Activated CD4-positive, CD25-positive, alpha-beta regulatory T cell treated with anti-CD3 and anti-CD28 coated beads, Interleukin-2, amount 50 U/mL, for 24 hours (primary cell): ENCODE results near the gene CACNA1G.

Experiments
- ATAC-seq, 2 donors: fragments of 150-1000 bp; cut with Tn5 transposase; one replicate each; pipeline ENCODE4 v1.10.0; 2021; ENCODE audit warnings: mild to moderate bottlenecking in 1 of 2, moderate library complexity in 1 of 2

Gene CACNA1G

DNA sequence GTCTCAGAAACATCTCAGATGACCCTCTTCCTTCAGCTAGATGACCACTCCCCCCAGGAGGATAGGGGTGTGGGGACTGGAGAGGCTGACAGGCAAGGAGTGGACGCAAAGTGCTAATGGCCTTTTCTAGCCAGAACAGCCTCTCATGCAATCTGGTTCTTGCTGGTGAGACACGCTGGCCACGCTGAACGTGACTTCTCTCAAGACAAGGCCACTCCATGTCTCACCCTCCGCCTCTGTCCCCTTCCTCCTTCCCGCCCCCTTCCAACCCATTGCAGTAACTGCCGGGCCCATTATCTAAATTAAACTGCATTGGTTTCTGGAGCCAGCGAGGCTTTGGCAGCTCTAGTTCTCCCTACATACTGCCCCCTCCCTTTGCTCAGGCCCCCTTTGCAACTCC lies 9.5 kb downstream of the CACNA1G start:
- ATAC-seq, result no peak

DNA sequence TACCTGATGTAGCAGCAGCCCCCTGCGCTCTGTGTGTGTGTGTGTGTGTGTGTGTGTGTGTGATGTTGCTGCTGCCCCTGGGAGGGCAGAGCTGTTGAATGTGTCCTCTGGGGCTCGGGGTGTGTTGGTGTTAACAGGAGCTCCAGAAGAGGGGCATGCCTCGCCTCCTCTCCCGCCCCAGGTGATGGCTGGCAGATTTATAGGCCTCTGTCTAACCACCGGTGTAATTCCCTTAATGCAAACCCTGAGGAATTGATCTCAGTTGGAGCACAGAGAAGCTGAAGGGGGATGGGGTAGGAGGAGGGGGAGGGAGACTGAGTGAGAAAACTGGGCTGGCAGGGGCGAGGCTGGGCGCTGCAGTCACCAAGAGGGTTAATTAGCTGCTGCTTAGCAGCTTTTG lies 10.0 kb downstream of the CACNA1G start:
- ATAC-seq, result no peak

DNA sequence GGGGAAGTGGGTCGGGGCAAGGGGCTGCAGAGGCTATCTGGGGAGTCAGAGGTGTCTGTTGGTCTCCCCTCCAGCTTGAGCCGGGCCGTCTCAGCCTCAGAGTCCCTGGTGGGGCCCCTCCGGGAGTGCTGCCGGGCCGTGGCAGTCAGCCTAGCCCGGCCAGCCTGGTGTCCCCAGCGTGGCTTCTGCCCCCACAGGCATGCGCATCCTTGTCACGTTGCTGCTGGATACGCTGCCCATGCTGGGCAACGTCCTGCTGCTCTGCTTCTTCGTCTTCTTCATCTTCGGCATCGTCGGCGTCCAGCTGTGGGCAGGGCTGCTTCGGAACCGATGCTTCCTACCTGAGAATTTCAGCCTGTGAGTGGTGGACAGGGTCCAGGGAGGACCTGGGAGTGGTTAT lies 11.2 kb downstream of the CACNA1G start:
- ATAC-seq, result no peak

DNA sequence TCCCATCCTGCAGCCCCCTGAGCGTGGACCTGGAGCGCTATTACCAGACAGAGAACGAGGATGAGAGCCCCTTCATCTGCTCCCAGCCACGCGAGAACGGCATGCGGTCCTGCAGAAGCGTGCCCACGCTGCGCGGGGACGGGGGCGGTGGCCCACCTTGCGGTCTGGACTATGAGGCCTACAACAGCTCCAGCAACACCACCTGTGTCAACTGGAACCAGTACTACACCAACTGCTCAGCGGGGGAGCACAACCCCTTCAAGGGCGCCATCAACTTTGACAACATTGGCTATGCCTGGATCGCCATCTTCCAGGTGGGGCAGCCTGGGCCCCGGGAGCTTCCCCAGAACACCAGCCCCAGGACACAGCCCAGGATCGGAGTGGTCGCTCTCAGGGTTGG lies 12.0 kb downstream of the CACNA1G start:
- no peak for ATAC-seq

DNA sequence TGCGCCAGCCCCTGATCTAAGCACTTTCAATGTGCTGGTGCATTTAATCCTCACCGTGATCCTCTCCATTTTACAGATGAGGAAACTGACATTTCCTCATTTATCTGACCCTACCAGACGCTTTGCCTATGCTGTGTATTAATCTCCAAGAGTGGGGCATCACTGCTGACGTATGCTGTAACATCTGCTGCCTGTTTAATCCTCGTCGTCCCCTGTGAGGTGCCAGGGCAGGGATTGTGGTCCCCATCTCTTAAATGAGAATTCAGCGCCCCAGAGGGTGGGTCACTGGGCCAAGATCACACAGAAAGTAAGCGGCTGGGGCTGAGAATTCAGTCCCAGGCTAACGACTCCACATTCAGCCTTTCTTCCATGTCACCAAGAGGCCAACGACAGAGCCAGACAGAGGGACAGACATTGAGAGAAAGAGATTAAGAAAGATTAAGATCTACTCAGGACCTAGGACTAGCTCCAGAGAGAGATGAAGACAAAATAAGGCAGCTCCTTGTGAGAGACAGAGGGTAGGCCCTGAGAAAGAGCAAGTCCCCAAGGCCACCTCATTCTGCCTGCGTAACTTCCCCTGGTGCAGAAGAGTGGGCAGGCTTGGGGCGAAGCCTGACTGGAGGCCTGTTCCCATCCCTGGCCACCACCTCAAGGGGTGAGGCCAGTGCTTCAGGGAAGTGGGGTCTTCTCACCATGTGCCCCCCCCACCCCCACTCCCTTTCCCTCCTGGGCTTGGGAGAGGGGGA lies 13.5 kb downstream of the CACNA1G start:
- ATAC-seq, result no peak

DNA sequence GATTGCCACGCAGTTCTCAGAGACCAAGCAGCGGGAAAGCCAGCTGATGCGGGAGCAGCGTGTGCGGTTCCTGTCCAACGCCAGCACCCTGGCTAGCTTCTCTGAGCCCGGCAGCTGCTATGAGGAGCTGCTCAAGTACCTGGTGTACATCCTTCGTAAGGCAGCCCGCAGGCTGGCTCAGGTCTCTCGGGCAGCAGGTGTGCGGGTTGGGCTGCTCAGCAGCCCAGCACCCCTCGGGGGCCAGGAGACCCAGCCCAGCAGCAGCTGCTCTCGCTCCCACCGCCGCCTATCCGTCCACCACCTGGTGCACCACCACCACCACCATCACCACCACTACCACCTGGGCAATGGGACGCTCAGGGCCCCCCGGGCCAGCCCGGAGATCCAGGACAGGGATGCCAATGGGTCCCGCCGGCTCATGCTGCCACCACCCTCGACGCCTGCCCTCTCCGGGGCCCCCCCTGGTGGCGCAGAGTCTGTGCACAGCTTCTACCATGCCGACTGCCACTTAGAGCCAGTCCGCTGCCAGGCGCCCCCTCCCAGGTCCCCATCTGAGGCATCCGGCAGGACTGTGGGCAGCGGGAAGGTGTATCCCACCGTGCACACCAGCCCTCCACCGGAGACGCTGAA lies 15.2 kb downstream of the CACNA1G start:
- no peak for ATAC-seq

DNA sequence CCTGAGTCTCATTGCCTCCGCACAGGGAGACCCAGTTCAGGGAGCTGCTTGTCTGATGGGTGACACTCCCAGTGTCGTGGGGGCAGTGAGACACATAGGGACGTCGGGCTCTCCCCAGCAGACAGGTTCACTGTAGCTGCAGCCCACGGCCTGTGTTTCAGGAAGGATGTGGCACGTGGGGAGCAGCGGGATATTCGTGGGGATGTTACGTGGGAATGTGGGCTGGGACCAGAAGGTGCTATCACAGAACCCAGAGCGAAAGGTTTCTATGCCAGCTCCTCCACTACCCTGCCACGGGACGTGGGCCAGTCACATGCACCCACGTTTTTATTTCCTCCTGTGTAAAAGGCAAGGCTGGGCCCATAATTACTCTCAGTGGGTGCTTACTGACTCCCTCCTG lies 16.3 kb downstream of the CACNA1G start:
- ATAC-seq, result no peak

DNA sequence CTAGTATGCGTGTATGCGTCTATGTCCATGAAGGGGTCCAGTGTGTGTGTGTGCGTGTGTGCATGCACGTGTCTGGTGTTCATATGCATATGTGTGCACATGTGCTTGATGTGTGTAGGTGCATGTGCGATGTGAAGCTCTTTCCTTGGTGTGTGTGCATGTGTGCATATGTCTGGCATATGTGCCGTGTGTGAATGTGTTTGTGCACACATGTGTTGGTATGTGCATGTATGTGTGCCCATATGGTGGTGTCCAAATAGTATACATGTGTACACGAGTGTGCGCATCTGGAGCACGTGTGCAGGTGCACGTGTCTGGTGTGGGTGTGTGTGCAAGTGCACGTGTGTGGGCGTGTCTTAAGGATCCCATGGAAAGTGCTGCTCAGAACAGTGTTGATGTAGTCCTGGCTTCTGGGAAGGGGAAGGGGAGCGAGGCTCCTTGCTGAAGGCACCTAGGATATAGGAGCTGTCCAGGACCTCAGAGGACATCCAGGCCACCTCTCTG lies 17.0 kb downstream of the CACNA1G start:
- ATAC-seq, result no peak

DNA sequence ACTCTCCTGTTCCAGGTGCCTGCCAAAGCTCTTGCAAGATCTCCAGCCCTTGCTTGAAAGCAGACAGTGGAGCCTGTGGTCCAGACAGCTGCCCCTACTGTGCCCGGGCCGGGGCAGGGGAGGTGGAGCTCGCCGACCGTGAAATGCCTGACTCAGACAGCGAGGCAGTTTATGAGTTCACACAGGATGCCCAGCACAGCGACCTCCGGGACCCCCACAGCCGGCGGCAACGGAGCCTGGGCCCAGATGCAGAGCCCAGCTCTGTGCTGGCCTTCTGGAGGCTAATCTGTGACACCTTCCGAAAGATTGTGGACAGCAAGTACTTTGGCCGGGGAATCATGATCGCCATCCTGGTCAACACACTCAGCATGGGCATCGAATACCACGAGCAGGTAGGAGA lies 17.7 kb downstream of the CACNA1G start:
- ATAC-seq, result no peak

DNA sequence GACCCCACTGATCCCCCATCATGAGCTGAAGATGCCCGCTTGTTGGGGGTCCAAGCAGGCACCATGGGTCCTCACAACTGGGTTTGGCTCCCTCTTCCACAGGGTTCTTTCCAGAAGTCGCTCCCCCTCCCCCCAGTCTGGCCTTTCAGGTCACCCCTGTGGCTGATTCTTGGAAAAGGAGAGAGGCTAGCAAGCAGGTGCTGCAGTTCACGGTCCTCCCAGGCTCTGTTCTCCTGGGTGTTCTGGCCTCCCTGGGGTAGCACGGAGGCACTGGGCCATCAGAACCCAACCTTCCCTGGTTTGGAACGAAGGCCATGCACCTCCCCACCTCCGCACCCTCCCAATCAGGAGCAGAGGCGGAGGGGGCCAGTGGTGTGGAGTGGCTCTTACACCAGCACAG lies 18.9 kb downstream of the CACNA1G start:
- ATAC-seq, result no peak

DNA sequence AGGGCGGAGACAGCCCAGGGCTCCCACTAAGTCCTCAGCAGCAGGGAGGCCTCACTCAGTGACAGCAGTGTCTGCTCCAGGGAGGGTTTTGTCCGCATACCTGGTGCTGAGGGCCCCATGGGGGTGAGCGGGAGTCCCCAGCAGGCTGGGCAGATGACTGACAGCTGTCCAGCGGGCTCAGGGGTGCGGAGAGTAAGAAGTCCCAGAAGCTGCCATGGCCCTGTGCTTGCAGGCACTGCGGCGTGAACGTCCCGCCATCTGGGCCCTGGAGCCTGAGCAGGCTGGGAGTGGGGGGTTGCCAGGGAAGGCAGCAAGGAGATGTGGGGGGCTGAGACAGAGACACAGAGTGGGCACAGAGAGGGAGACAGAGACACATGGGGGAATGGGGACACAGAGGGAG lies 20.1 kb downstream of the CACNA1G start:
- ATAC-seq, result no peak

DNA sequence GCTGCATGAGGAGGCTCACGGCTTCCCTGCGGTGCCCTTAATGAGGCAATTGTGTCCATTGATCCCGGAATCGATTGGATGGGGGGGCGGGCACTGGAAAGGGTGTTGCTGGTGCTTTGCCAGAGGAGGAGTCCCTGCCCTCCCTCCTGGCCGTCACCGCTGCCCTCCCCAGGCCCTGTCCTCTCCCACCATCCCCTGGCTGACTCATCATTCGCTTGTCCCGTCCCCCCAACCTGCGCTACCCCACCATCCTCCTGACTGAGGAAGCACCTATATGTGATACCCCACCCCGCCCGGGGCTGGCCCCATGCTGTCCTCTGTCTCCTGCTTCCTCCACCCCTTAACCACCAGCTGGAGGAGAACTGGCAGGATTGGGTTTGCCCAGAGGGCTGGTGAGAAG lies 20.8 kb downstream of the CACNA1G start:
- no peak for ATAC-seq

DNA sequence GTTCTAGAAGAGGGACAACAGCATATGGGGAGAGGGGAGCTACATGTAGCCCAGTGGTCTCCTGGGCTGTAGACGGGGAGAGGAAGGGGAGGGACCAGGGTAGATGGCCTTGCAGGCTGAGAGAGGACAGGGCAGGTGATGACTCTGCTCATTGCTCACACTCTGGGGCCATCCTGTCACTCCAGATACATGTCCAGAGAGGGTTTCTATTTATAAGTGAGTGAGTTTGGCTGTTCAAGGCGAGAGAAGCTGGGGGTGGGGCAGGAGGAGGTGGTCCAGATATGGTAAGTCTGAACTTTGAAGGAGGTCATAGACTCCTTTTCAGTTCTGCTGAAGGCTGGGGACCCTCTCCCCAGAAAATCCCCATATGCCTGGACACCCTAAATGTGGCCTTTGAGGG lies 22.2 kb downstream of the CACNA1G start:
- ATAC-seq, result no peak

DNA sequence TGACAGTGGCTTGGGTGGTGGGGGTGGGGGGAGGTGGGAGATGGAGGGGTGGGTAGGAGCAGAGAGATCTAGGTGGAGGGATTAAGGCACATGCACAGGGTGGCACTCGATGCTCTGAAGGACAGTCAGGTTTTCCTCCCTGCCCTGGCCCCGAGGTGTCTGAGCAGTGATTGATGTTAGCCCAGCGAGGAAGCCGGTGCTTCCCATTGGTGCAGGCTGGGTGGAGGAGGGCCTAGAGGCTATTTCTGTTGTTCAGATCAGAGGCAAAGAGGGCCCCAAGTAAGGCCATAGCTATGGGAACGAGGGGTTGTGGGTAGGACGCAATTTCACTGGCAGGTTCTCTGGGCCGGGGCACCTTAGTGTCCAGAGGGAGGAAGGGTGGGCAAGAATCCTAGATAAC lies 23.1 kb downstream of the CACNA1G start:
- no peak for ATAC-seq

DNA sequence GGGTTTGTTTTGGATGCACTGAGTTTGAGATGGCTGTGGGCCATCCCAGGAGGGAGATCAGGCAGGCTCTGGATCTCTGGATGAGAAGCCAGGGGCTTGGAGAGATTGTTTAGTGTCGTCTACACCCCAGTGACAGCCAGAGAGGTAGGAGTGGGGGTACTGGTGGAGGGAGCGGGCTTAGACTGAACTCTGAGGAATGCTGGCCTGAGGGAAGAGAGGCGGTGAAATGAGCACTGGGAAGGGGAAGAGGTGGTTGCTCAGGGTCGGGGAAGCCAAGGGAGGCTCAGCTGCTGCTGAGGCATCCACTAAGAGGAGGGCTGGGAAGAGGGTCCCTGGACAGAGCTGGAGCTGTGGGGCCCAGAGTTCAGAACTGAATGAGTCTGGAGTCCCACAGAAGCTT lies 23.6 kb downstream of the CACNA1G start:
- no peak for ATAC-seq

DNA sequence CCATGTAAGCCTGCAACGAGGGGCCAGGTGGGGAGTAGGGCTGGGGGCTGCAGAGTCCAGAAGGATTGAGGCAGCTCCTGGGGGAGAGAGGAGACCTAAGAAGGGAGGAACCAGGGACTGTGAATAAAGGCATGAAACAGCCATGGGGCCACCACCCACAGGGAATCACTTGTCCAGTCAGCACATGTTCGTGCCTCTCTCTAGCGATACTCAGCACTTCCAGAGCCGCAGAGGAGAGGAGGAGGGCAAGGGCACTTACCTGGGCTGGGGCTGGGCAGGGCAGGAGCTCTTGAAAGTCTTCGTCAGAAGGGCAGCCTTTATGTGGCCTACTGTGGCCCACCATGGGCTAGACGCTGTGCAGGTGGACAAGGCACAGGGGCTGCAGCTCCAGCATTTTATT lies 24.2 kb downstream of the CACNA1G start:
- ATAC-seq, result no peak

DNA sequence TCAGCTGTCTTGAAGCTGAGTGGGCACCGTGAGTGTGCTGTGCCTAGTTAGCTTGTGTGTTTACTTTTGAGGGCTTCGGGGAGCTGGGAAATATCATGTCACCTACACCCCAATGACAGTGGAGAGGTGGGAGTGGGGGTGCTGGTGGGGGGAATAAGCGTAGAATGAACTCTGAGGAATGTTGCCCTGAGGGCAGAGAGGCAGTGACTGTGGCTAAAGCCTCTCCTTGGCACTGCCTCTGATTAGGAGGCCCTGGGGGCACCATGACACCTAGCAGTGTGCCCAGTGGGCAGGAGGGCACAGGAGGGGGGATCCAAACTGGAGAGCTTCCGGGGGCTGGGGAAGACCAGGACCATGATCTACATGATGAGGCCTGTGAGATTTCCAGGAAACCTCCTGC lies 24.8 kb downstream of the CACNA1G start:
- no peak for ATAC-seq

DNA sequence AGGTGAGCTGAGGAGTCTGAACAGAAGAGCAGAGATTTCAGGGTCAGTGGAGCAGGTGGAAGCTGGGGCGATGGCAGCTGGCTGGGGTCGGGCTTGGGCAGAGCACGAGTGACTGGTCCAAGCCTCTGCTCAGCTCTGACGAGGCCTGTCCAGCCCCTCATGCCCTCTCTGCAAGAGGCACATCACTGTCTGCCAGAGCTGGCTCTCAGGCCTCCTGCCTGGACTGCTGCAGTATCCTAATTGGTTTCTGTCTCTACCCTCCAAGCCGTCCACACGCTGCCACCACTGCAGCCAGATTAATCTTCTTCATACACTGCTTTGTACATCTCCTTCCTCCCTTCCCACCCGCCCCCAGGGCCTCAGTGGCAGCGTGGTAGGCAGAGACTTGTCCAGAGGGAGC lies 25.4 kb downstream of the CACNA1G start:
- no peak for ATAC-seq

DNA sequence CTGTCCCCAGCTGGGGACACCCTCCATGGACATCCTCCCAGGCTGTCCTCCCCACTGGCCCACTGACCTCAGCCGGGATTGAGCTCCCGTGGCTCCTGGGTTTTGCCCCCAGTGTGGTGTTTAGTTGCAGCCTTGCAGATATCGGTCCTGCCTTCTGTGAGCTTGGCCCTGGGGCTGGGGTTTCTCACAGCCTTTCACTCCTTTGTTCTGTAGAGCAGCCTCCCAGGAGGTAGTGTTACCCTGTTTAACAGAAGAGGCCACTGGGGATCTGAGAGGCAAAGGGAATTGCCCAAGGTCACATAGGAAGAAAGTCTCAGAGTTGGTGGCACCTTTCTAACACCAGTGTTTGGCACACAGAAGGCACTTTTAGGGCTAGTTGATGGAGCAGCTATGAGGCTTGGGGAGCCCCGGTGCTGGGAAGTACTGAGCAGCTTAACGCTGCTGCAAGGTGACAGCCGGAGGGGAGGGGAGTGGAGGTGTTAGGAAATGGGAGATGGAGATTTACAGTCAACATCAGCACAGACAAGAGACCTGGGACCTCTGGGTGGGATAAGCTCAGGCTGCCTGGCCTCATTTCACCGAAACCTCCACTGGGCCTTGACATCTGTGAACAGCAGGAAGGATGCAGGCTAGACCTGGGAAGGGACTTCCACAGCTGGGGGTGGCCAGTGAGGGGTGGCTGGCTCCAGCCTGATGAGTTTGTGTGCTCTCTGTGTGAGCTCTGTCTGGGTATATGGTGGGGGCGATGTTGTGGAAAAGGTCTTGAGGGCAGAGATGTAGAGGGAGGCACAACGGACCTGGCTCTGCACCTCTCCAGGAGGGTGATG lies 26.1 kb downstream of the CACNA1G start:
- no peak for ATAC-seq

DNA sequence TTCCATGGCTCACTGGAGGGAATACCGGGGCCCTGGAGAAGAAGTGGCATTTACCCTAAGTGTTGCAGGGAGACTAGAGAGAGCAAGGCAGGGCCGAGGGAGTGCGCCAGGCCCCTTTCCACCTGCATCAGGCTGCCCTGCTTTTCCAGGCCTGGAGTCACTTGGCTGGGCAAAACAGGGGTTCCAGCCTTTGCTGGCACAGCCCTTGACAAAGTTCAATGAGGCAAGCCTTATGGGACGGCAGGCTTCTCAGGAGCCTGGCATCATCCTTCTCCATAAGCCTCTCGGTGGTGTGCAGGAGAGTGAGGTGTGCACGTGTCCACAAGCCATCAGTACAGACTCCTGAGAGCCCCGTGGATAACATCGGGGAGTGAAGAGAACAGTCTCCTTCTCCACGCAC lies 27.1 kb downstream of the CACNA1G start:
- ATAC-seq, result no peak

DNA sequence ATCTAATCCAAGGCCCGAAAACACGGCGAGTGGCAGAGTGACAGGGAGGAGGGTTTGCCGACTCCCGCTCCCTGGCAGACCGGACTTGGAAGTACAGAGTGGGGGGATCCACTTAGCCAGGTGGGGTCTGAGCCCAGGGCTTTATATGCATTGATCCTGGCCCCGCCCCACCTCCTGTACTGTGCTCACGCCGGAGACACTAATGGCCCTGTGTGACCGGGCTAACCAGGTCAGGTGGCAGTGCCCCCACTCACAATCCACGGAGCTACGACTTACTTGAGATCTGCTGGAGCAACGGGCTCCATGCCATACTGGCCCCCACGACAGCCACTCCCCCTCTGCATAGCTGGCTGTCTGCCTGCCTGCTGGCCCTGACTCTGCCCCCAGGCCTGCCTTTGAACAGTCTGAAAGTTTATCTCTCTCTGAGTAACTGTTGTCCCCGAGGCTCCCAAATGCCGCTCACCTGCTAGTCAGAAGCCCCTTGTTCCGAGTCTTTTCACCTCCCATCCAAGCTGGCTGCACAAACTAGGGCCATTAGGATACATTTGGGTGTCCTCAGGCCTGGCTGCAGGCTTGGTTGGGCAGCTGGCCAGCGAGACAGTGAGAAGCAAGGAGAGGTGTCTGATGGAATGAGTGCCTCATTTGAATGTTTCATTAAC lies 28.0 kb downstream of the CACNA1G start:
- no peak for ATAC-seq

DNA sequence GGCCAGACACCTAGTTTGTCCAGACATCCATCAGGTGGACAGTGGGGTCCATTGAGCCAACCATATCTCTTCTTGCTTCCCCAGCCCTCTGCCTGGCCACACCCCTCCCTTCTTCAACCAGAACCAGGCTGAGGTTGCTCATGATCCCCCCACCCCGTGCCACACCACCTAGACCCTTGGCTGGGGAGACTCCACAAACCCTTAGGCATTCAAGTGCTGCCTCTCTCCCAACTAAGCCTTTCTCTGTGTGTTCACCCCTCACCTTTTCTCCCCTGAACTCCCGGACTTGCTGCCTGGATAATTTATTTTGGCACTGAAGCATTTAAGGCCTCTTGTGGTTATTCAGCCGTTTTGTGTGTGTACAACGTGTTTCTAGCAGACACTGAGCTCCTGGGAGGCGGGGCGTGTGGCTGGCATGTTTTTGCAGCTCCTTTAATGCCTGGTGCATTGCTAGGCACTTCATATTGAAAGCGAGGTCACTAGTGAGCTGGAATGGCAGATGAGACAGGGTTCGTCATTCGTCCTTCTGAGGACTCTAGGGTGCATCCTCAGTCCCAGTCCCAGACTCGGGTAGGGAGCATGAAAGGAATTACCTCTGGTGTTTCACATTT lies 28.7 kb downstream of the CACNA1G start:
- no peak for ATAC-seq
